Neural cell (in vitro differentiated cells): ENCODE measurements around the gene PTCH1.
A peak's percentile ranks its signal among the peaks of the same experiment; 100 is the strongest.

Experiments
- CTCF ChIP-seq: fragments of 450-650 bp; IDR thresholded peaks from 2 replicates; pipeline ENCODE4 v1.5.1; 2014; ENCODE audit warnings: antibody characterized with exemption, mild to moderate bottlenecking, moderate library complexity; ENCODE audit not compliant: poor library complexity, severe bottlenecking
- EP300 ChIP-seq: fragments of 450-650 bp; conservative IDR thresholded peaks from 2 replicates; pipeline ENCODE4 v1.6.1; 2014; ENCODE audit warnings: antibody characterized with exemption, mild to moderate bottlenecking, moderate library complexity; ENCODE audit not compliant: poor library complexity, severe bottlenecking
- EZH2 ChIP-seq: fragments of 200-600, 300-800 bp; shearing (Covaris generic), sonication (generic); IDR thresholded peaks from 2 replicates; pipeline ENCODE4 v1.6.1; 2014; ENCODE audit warnings: antibody characterized with exemption, low read length, borderline replicate concordance, mild to moderate bottlenecking; ENCODE audit not compliant: insufficient read depth, poor library complexity, severe bottlenecking
- POLR2AphosphoS5 ChIP-seq: IDR thresholded peaks from 2 replicates; pipeline ENCODE4 v1.6.1; 2012
- RAD21 ChIP-seq: fragments of 450-650 bp; conservative IDR thresholded peaks from 2 replicates; pipeline ENCODE4 v1.6.1; 2014; ENCODE audit warnings: antibody characterized with exemption, mild to moderate bottlenecking, moderate library complexity
- SMC3 ChIP-seq: fragments of 450-650 bp; conservative IDR thresholded peaks from 2 replicates; pipeline ENCODE4 v1.6.1; 2014; ENCODE audit warnings: antibody characterized with exemption, mild to moderate bottlenecking, moderate library complexity; ENCODE audit not compliant: poor library complexity
- TAF1 ChIP-seq: IDR thresholded peaks from 2 replicates; pipeline ENCODE4 v1.6.1; 2012; ENCODE audit warnings: low read depth

- no peak for TF ChIP-seq CTCF
- no peak for TF ChIP-seq EZH2
- TF ChIP-seq POLR2AphosphoS5 = peak; percentile 38
- no peak for TF ChIP-seq RAD21
- peak; percentile 41 for TF ChIP-seq SMC3
- peak; percentile 41 for TF ChIP-seq EP300
- no peak for TF ChIP-seq TAF1
Observed at GRCh38 chr9:95462249-95463147, 54.3 kb downstream of the PTCH1 start.
